Left renal pelvis (tissue), 4 donors: Measurements from ENCODE around the gene CREB3L2. TPM values are rescaled to one million over a fixed set of nuclear protein-coding genes. Genes with fewer than 3 reads are reported as not detected.
"Not testable (repeated sequence)": the region's sequence is repeated elsewhere in the genome, so short reads cannot be mapped to it uniquely, and the experiment has no call there.

Experiments
- DNase-seq, 4 donors: peaks; one replicate each; pipeline ENCODE4 v3.0.0-alpha.2; 2013; ENCODE audit warnings: low read depth in 4 of 4, low spot score in 3 of 4
- polyA plus RNA-seq, 4 donors: library from polyadenylated mRNA; unstranded; fragments of 120-200 nt; gene quantifications; one replicate each; pipeline ENCODE4 v1.2.1, GENCODE V29; 2013; ENCODE audit not compliant: insufficient read length in 4 of 4

CREB3L2 gene
- polyA plus RNA-seq, result 10 to 100 TPM; 48.0 to 69.0 (median 57.7) TPM

GRCh38 chr7:138001529-138002095, at the start of gene CREB3L2:
CREB3L2 (minus strand) TSS chr7:138002086; CDS start chr7:138001705, 381 bp downstream.
- DNase-seq, result no peak

- DNase-seq, result no peak
These were observed 47.7 kb upstream of the CREB3L2 start for GRCh38 chr7:138049505-138050116.

GRCh38 chr7:138047907-138048306, 46.0 kb upstream of the CREB3L2 start:
- DNase-seq, result no peak

DNA sequence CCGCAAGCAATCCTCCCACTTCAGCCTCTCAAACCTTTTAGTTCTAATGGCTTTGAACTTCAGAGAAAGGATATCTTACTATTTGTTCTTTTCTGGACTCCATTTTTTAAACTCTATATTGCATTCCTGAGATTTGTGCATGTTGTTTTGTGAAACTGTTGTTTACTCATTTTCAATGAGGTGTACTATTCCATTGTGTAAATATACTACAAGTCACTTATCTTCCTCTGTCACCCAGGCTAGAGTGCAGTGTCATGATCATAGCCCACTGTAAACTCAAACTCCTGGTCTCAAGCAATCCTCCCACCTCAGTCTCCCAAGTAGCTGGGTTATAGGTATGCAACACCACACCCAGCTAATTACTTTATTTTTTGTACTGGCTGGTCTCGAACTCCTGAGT, 43.0 kb upstream of the CREB3L2 start:
- no peak for DNase-seq

DNA sequence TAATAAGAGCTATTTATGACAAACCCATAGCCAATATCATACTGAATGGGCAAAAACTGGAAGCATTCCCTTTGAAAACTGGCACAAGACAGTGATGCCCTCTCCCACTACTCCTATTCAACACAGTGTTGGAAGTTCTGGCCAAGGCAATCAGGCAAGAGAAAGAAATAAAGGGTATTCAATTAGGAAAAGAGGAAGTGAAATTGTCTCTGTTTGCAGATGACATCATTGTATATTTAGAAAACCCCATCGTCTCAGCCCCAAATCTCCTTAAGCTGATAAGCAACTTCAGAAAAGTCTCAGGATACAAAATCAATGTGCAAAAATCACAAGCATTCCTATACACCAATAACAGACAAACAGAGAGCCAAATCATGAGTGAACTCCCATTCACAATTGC, 38.2 kb upstream of the CREB3L2 start:
- not testable (repeated sequence) for DNase-seq

DNA sequence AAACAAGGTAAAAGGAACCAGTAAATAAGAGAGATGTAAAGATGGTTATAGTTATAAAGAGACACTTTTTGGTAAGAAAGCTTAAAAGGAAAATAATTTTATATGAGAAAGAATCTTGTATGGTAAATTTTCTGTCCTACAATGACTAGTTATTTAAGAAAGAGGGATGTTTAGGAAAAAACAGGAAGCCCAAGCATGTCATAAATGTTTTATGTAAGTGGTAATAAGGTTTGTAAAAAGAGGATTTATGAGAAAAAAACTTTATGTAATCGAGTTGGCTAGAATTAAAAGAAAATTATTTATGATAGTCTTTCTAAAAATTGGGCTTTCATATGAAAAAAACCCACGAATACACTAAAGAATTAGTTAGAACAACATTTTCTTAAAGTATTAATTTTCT, 34.2 kb upstream of the CREB3L2 start:
- DNase-seq, result no peak

GRCh38 chr7:138033241-138033640, 31.4 kb upstream of the CREB3L2 start:
- DNase-seq, result no peak

- DNase-seq, result no peak
These were observed 30.9 kb upstream of the CREB3L2 start for GRCh38 chr7:138032770-138033169.

GRCh38 chr7:138032186-138032585, 30.3 kb upstream of the CREB3L2 start:
- DNase-seq, result no peak

DNA sequence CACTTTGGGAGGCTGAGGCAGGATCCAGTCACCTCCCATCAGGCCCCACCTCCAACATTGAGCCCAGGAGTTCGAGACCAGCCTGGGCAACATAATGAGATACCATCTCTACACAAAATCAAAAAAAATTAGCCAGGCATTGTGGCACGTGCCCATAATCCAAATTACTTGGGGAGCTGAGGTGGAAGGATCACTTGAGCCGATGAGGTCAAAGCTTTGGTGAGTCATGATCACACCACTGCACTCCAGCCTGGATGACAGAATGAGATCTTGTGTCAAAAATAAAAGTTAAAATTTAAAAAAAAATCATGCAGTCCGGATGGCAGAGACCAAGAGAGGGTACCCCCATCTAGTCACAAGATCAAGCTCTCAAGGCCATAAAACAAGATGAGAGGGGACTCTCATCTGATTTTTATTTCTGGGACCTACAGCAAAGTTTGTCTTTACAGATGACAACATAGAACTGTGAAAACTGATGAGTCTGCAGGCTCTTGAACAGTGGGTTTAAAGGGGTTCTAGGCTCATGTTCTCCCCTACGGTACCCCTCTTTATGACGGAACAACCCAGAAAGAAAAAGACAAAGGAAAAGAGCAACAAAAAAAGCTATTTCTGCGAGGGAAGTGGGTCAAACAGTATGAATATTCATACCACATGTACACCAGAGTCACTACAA, 28.9 kb upstream of the CREB3L2 start:
- DNase-seq, result no peak

GRCh38 chr7:138029941-138030340, 28.1 kb upstream of the CREB3L2 start:
- DNase-seq, result no peak

GRCh38 chr7:138029126-138029525, 27.2 kb upstream of the CREB3L2 start:
- DNase-seq, result no peak

DNA sequence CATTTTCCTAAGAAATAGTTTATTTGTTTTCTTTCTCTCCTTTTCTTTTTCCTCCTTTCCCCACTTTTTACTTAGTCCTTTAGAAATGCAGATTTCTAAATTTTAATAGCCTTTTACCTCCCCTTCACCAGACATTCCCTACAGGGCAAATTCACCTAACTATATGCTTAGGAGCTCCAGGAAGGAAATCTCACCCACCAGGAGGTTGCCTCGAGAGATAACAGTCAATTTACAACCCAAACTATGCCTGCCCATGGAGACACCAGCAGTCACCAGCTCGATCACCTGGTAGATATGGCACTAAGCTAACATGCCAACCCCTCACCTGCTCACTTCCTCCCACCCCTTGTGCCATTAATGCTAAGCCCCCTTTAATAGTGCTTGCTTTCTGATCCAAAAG, 25.2 kb upstream of the CREB3L2 start:
- DNase-seq, result no peak

- no peak for DNase-seq
These were observed 23.6 kb upstream of the CREB3L2 start for GRCh38 chr7:138025215-138026186.

GRCh38 chr7:138024765-138025164, 22.9 kb upstream of the CREB3L2 start:
- no peak for DNase-seq

DNA sequence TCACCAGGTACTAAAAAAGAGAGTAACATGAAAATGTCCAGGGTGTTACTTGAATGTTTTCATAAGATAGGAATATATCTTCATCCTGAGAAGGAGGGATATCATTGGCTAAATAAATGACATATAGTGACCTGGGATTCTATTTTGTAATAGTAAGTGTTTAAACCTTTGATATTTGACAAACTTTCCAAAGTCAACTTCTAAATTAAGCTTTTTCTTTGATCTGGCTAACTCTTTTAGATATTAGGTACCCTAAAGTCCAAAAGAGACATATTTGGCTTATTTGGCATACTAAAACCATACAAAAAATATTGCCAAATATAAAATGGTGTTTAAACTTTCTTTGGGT, 22.4 kb upstream of the CREB3L2 start:
- DNase-seq, result no peak

GRCh38 chr7:138023618-138024342, 21.9 kb upstream of the CREB3L2 start:
- DNase-seq, result no peak

DNA sequence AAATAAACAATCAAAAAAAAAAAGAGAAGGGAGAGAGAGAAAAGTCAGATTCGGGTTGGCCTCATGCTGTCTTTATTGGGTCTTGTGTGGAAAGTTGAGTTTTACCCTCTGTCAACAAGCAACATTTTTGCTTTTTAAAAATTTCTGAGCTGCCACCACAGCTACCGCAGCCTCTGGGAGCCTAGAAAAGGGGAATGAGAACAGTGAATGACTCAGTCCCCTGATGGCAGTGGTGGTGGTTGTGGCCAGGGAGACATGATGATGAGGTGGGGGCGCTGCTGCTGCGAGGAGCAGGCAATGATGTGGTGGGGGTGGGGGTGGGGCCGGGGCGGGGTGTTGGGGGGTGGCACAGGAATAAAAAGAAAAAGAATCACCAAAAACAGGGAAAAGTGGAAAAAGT, 20.0 kb upstream of the CREB3L2 start:
- DNase-seq, result no peak

GRCh38 chr7:138017992-138018391, 16.1 kb upstream of the CREB3L2 start:
- no peak for DNase-seq

GRCh38 chr7:138015096-138015495, 13.2 kb upstream of the CREB3L2 start:
- DNase-seq, result no peak
